Measurements from ENCODE around the gene RPL37A.

DNA sequence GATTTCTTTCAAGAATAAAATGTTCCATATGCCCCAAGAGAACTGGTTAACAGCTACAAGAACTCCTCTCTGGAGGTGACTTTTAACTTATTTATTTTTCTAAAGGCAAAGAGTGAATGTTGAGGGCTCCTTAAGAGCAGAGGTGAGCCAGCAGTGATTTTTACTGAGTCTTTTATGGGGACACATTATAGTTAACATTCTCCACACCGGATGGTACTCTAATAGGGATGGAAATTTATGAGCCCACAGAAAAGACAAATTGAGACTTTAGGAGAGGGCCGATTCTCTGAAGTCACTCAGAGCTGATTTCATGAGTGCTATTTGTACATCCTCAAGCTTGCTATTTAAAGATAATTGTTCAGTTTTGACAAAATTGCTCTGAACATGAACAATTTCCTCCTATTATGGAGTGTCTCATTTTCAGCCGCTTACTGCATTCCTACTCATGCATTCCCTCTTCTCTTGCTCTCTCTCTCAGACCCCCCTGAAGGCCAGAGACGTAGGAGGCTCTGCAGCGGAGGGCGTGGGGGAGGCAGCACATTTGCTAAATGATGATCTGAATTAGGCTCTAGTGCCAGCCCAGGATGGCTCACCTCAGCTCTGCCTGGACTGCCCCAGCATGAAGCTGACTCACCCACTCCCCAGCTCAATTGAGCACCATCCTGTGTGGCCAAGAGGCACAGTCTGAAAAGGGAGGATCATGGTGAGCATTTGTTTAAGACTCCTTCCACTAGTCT, 5.9 kb upstream of the RPL37A start:
- TF ChIP-seq, protein P1, sequence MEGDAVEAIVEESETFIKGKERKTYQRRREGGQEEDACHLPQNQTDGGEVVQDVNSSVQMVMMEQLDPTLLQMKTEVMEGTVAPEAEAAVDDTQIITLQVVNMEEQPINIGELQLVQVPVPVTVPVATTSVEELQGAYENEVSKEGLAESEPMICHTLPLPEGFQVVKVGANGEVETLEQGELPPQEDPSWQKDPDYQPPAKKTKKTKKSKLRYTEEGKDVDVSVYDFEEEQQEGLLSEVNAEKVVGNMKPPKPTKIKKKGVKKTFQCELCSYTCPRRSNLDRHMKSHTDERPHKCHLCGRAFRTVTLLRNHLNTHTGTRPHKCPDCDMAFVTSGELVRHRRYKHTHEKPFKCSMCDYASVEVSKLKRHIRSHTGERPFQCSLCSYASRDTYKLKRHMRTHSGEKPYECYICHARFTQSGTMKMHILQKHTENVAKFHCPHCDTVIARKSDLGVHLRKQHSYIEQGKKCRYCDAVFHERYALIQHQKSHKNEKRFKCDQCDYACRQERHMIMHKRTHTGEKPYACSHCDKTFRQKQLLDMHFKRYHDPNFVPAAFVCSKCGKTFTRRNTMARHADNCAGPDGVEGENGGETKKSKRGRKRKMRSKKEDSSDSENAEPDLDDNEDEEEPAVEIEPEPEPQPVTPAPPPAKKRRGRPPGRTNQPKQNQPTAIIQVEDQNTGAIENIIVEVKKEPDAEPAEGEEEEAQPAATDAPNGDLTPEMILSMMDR (IDR thresholded peaks at IDR 0.05), result no peak
- no peak for TF ChIP-seq EZH2 (IDR thresholded peaks at IDR 0.05)
